H9 (cell line): ENCODE data around the gene ARID5A. TPM values are rescaled to one million over a fixed set of nuclear protein-coding genes. Genes with fewer than 3 reads are reported as not detected.

Experiments used
- DNase-seq: peaks from one replicate; pipeline ENCODE4 v3.0.0-alpha.2; 2017
- H2AFZ ChIP-seq: one replicate; pipeline ENCODE4 v1.6.1; 2013; ENCODE audit warnings: mild to moderate bottlenecking, low read length, control low read depth, moderate library complexity
- H2AK5ac ChIP-seq: 2 replicates; pipeline ENCODE4 v1.6.1; 2013; ENCODE audit warnings: low read length, control low read depth, mixed read lengths; ENCODE audit not compliant: insufficient read length
- H2BK120ac ChIP-seq: one replicate; pipeline ENCODE4 v1.6.1; 2013; ENCODE audit warnings: low read depth, mild to moderate bottlenecking, low read length, control low read depth, inconsistent platforms; ENCODE audit not compliant: poor library complexity, severe bottlenecking
- H2BK12ac ChIP-seq: 2 replicates; pipeline ENCODE4 v1.6.1; 2013; ENCODE audit warnings: low read length, control low read depth, mixed read lengths, low read depth; ENCODE audit not compliant: insufficient read length
- H2BK15ac ChIP-seq: 2 replicates; pipeline ENCODE4 v1.6.1; 2013; ENCODE audit warnings: low read depth, low read length, control low read depth
- H2BK20ac ChIP-seq: one replicate; pipeline ENCODE4 v1.6.1; 2013; ENCODE audit warnings: low read depth, mild to moderate bottlenecking, low read length, control low read depth, inconsistent platforms; ENCODE audit not compliant: poor library complexity, severe bottlenecking
- H2BK5ac ChIP-seq: 2 replicates; pipeline ENCODE4 v1.6.1; 2013; ENCODE audit warnings: low read length, control low read depth, mixed read lengths; ENCODE audit not compliant: insufficient read length
- H3K14ac ChIP-seq: 2 replicates; pipeline ENCODE4 v1.6.1; 2013; ENCODE audit warnings: low read length, control low read depth; ENCODE audit not compliant: insufficient read depth
- H3K18ac ChIP-seq: 2 replicates; pipeline ENCODE4 v1.6.1; 2013; ENCODE audit warnings: low read depth, mild to moderate bottlenecking, mixed read lengths, low read length, control low read depth; ENCODE audit not compliant: insufficient read length
- H3K23ac ChIP-seq: 2 replicates; pipeline ENCODE4 v1.6.1; 2013; ENCODE audit warnings: low read length, control low read depth, mixed read lengths, low read depth; ENCODE audit not compliant: insufficient read length
- H3K23me2 ChIP-seq: 2 replicates; pipeline ENCODE4 v1.6.1; 2013; ENCODE audit warnings: low read depth, mild to moderate bottlenecking, mixed read lengths, low read length, control low read depth; ENCODE audit not compliant: insufficient read length, poor library complexity, severe bottlenecking
- H3K27ac ChIP-seq: 2 replicates; pipeline ENCODE4 v1.5.1; 2013; ENCODE audit warnings: low read length, control low read depth, mixed read lengths, low read depth; ENCODE audit not compliant: insufficient read length
- H3K27me3 ChIP-seq: 2 replicates; pipeline ENCODE4 v1.6.1; 2013; ENCODE audit warnings: low read length, control low read depth, inconsistent platforms; ENCODE audit not compliant: insufficient read depth
- H3K4ac ChIP-seq: 2 replicates; pipeline ENCODE4 v1.6.1; 2013; ENCODE audit warnings: low read depth, mild to moderate bottlenecking, control low read depth, inconsistent platforms, low read length, moderate library complexity
- H3K4me1 ChIP-seq: 2 replicates; pipeline ENCODE4 v1.6.1; 2013; ENCODE audit warnings: low read length, control low read depth, inconsistent platforms; ENCODE audit not compliant: insufficient read depth
- H3K4me2 ChIP-seq: 2 replicates; pipeline ENCODE4 v1.6.1; 2013; ENCODE audit warnings: low read length, control low read depth, mixed read lengths; ENCODE audit not compliant: insufficient read length, insufficient read depth
- H3K56ac ChIP-seq: 2 replicates; pipeline ENCODE4 v1.6.1; 2013; ENCODE audit warnings: low read depth, mild to moderate bottlenecking, mixed read lengths, low read length, control low read depth; ENCODE audit not compliant: insufficient read length
- H3K79me1 ChIP-seq: 2 replicates; pipeline ENCODE4 v1.6.1; 2013; ENCODE audit warnings: low read depth, mild to moderate bottlenecking, moderate library complexity, low read length, control low read depth, inconsistent platforms; ENCODE audit not compliant: insufficient read depth, poor library complexity, severe bottlenecking
- H3K79me2 ChIP-seq: 2 replicates; pipeline ENCODE4 v1.6.1; 2013; ENCODE audit warnings: low read length, control low read depth, inconsistent platforms; ENCODE audit not compliant: insufficient read depth
- H3K9ac ChIP-seq: 2 replicates; pipeline ENCODE4 v1.6.1; 2013; ENCODE audit warnings: low read length, control low read depth, mixed read lengths; ENCODE audit not compliant: insufficient read length; ENCODE audit errors: extremely low read depth
- H3K9me3 ChIP-seq: one replicate; pipeline ENCODE4 v1.6.1; 2013; ENCODE audit warnings: low read depth, low read length, inconsistent platforms; ENCODE audit not compliant: control insufficient read depth
- H3T11ph ChIP-seq: one replicate; pipeline ENCODE4 v1.6.1; 2013; ENCODE audit warnings: mild to moderate bottlenecking, low read length, control low read depth, inconsistent platforms
- H4K20me1 ChIP-seq: one replicate; pipeline ENCODE4 v1.6.1; 2013; ENCODE audit not compliant: control insufficient read depth, insufficient read length, insufficient read depth
- H4K5ac ChIP-seq: 2 replicates; pipeline ENCODE4 v1.6.1; 2013; ENCODE audit warnings: low read depth, mild to moderate bottlenecking, mixed read lengths, low read length, control low read depth; ENCODE audit not compliant: insufficient read length
- H4K8ac ChIP-seq: replicated peaks from 2 replicates; pipeline ENCODE4 v1.6.1; 2013; ENCODE audit warnings: low read length, control low read depth, mixed read lengths, low read depth; ENCODE audit not compliant: insufficient read length
- H4K91ac ChIP-seq: 2 replicates; pipeline ENCODE4 v1.6.1; 2013; ENCODE audit warnings: low read depth, mild to moderate bottlenecking, moderate library complexity, mixed read lengths, low read length, control low read depth; ENCODE audit not compliant: insufficient read length
- H3K27ac Mint-ChIP-seq, 3 experiments: 2 replicates in 2 of 3; 3 replicates in 1 of 3; pipeline ENCODE4 v1.8.0; 2020 to 2021; ENCODE audit warnings: mixed read lengths in 3 of 3, mild to moderate bottlenecking in 1 of 3, moderate library complexity in 1 of 3
- H3K27me3 Mint-ChIP-seq: 2 replicates; pipeline ENCODE4 v1.8.0; 2021; ENCODE audit warnings: low read depth, mild to moderate bottlenecking, moderate library complexity, mixed read lengths
- H3K36me3 Mint-ChIP-seq, 3 experiments: 2 replicates in 2 of 3; 3 replicates in 1 of 3; pipeline ENCODE4 v1.8.0; 2020 to 2021; ENCODE audit warnings: low read depth in 3 of 3, mixed read lengths in 3 of 3; ENCODE audit not compliant: insufficient read depth in 1 of 3
- H3K4me1 Mint-ChIP-seq, 2 experiments: 2 replicates each; pipeline ENCODE4 v1.8.0; 2020; ENCODE audit warnings: mixed read lengths in 2 of 2
- H3K4me3 Mint-ChIP-seq, 2 experiments: 2 replicates in 1 of 2; 3 replicates in 1 of 2; pipeline ENCODE4 v1.8.0; 2020 to 2021; ENCODE audit warnings: mild to moderate bottlenecking in 2 of 2, mixed read lengths in 2 of 2, moderate library complexity in 1 of 2
- H3K9me3 Mint-ChIP-seq, 2 experiments: 2 replicates in 1 of 2; 3 replicates in 1 of 2; pipeline ENCODE4 v1.8.0; 2020; ENCODE audit warnings: mild to moderate bottlenecking in 2 of 2, mixed read lengths in 2 of 2, moderate library complexity in 1 of 2
- WGBS: extraction: QIAGEN DNeasy Blood & Tissue Kit; methylation state at CpG from one replicate; pipeline ENCODE4 v1.1.7; 2013; ENCODE audit warnings: missing lambda C conversion rate, low lambda C conversion rate, mixed read lengths; ENCODE audit not compliant: insufficient read length; ENCODE audit errors: extremely low coverage; 5-methylcytosine and 5-hydroxymethylcytosine counted together
- total RNA-seq: library from RNA; stranded (reverse); gene quantifications from 2 replicates; pipeline ENCODE4 v1.2.1, GENCODE V29; 2021
- TF ChIP-seq, protein P1 (sequence below): fragments of 200-600 bp; sonication (generic); conservative IDR thresholded peaks from 3 replicates; pipeline ENCODE4 v1.8.0; 2021; ENCODE audit warnings: antibody characterized with exemption, mild to moderate bottlenecking

ARID5A gene
- total RNA-seq, 1 experiment from 2014 or later: 4.5 TPM

DNA sequence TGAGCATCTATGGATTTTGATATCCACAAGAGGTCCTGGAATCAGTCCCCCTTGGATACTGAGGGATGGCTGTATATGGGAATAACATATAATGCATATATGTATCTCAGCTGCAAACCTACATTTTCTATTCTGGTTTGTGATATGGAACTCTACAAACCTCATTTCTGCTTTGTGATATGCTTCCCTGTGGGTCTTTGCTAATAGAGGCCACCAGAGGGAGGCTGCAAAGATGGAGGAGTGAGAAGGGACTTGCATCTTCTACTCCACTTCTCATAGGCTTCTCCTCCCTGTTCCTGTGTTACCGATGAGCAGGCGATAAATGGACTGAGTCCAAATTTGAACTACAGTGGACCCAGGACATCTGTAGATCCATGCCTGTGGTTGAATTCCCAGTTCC, 37.8 kb downstream of the ARID5A start:
- no peak overlapping the region for H3K4ac ChIP-seq
- H2BK15ac ChIP-seq: no peak overlapping the region
- no peak overlapping the region for H2BK20ac ChIP-seq
- H3K14ac ChIP-seq: no peak overlapping the region
- H4K20me1 ChIP-seq: no peaks in the 10 kb centered on the region
- no peak for DNase-seq
- H3K79me2 ChIP-seq: no peaks in the 10 kb centered on the region
- H3K9me3 Mint-ChIP-seq: no peaks in the 10 kb centered on the region
- H4K8ac ChIP-seq: no peak overlapping the region
- H3K27me3 Mint-ChIP-seq: no peaks in the 10 kb centered on the region; the same call in 1 of the 2 replicates
- no peaks in the 10 kb centered on the region for H3K27me3 ChIP-seq
- H3K27ac Mint-ChIP-seq: no peak overlapping the region
- no peaks in the 10 kb centered on the region for H3K4me1 ChIP-seq
- H3K56ac ChIP-seq: no peak overlapping the region
- no peaks in the 10 kb centered on the region for H3K36me3 Mint-ChIP-seq
- no peaks in the 10 kb centered on the region for H3K79me1 ChIP-seq
- no peak overlapping the region for H3K9ac ChIP-seq
- no peak overlapping the region for H2AFZ ChIP-seq
- WGBS: no CpG with 5 or more reads among the region's 2 CpGs
- no peak overlapping the region for H4K5ac ChIP-seq
- no peak overlapping the region for H2BK5ac ChIP-seq
- H3T11ph ChIP-seq: no peak overlapping the region
- H3K18ac ChIP-seq: no peak overlapping the region
- H3K23me2 ChIP-seq: no peaks in the 10 kb centered on the region
- H4K91ac ChIP-seq: no peak overlapping the region
- no peaks in the 10 kb centered on the region for H3K9me3 ChIP-seq
- peaks cover 0 to 2% of the 10 kb centered on the region in 2 experiments; a peak in 1 of 4 replicates for H3K4me1 Mint-ChIP-seq
- H3K23ac ChIP-seq: no peak overlapping the region
- TF ChIP-seq, protein P1, sequence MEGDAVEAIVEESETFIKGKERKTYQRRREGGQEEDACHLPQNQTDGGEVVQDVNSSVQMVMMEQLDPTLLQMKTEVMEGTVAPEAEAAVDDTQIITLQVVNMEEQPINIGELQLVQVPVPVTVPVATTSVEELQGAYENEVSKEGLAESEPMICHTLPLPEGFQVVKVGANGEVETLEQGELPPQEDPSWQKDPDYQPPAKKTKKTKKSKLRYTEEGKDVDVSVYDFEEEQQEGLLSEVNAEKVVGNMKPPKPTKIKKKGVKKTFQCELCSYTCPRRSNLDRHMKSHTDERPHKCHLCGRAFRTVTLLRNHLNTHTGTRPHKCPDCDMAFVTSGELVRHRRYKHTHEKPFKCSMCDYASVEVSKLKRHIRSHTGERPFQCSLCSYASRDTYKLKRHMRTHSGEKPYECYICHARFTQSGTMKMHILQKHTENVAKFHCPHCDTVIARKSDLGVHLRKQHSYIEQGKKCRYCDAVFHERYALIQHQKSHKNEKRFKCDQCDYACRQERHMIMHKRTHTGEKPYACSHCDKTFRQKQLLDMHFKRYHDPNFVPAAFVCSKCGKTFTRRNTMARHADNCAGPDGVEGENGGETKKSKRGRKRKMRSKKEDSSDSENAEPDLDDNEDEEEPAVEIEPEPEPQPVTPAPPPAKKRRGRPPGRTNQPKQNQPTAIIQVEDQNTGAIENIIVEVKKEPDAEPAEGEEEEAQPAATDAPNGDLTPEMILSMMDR: peak; percentile 28; the same call in 1 of the 3 replicates
- H2AK5ac ChIP-seq: no peak overlapping the region
- no peak overlapping the region for H2BK12ac ChIP-seq
- H2BK120ac ChIP-seq: no peak overlapping the region
- no peak overlapping the region for H3K4me2 ChIP-seq
- H3K27ac ChIP-seq: no peak overlapping the region
- H3K4me3 Mint-ChIP-seq: no peak overlapping the region
